Measurements from ENCODE around the gene KRTCAP2.
"Not testable (repeated sequence)": the region's sequence is repeated elsewhere in the genome, so short reads cannot be mapped to it uniquely, and the experiment has no call there.

The KRTCAP2 gene

GRCh38 chr1:155170806-155171205 lies 2.3 kb downstream of the KRTCAP2 start:
- in situ Hi-C loops (cut with HindIII; ENCODE audit: low sequenced_read_pairs), result no loop called here

DNA sequence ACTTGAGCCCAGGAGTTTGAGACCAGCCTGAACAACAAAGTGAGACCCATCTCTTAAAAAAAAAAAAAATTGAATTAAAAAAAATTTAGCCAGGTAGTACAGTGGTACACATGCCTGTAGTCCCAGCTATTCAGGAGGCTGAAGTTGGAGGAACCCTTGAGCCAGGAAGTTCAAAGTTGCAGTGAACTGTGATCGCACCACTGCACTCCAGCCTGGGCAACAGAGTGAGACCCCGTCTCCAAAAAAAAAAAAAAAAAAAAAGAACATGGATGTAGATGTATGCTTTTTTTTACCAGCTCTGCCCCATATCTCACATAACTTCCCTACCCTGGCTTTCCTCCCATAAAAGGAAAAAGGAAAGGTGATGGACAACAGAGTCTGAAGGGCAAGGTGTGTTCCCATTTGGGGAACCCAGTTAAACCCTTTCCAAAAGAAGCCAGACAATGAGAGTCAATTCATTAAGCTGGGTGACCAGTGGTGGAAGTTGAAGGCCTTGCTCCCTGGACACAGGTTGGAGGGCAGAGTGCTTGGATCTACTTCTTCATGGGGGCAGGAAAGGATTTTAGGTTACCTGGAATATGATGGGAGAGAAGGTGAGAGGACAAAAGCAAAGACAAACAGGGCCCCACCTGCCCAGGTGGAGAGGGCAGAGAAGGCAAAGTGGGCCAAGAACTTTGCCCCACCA lies 2.9 kb downstream of the KRTCAP2 start:
- in situ Hi-C loops (cut with HindIII; ENCODE audit: low sequenced_read_pairs), result no loop called here

DNA sequence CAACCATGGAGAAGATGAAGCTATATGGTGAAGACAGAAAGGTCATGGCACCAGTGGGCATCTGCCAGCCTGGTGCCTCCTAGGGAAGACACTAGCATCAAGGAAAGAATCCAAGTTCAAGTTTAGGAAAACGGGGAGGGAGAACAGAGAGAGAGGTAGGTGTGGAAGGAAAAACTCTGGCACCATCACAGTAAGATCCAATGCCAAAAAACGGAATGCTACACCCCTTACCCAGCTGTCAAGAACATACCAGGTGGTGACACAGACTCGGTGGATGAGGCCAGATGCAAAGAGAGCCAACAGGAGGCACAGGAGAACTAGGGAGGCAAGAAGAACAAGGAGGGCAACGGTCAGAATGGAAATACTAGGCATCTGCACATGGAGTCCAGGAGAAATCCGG lies 3.6 kb downstream of the KRTCAP2 start:
- in situ Hi-C loops (cut with HindIII; ENCODE audit: low sequenced_read_pairs), result loop anchor here (5.0 kb wide), 1 partner anchor 72 kb away; no protein-coding TSS in a partner anchor

- in situ Hi-C loops (cut with HindIII; ENCODE audit: low sequenced_read_pairs), result loop anchor here (5.0 kb wide), 1 partner anchor 71 kb away; no protein-coding TSS in a partner anchor
Measured at GRCh38 chr1:155168456-155169210, 4.5 kb downstream of the KRTCAP2 start.

- in situ Hi-C loops (cut with HindIII; ENCODE audit: low sequenced_read_pairs), result loop anchor here (5.0 kb wide), 1 partner anchor 71 kb away; no protein-coding TSS in a partner anchor
Measured at GRCh38 chr1:155168105-155168445, 5.0 kb downstream of the KRTCAP2 start.

DNA sequence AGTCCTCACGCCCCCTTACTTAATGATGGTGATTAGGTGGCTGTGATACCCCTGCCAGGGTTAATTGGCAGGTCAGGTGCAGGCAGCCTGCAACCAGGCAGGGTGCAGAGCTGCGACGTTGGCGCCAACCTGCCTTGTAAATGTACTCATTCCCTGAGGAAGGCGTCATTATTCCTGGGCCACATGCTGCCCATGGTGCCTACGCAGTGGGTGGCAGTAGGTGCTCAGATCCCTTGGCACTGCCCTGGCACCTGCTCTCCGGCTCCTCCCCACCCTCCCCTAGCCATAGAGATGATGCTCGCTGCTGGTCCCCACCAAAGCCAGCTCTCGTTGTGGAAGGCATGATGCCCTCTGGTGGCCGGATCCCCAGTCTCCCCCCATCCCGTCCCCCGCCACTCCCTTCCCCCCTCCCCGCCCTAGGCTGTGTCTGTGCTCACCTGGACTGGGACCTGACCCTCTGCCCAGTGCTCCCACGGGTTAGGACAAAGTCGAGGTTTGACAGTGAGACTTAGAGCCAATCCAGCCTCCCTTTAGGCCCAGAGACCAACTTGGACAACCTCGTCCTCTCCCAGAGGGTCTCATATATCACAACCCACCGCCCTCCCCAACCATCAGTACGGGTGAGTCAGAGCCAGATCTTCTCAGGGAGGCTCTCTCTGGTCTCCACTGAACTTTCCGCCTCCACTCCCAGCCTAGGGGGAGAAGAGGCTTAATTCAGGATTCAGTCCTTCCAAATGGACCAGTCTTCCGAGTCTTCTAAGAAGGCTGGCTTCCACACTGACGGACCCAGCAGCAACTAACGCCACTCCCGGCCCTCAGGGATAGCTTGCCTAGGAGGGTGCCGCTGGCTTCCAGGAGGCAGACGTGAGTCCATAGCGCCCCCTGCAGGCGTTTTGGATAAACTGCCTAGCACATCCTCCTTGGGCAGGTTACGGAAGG lies 5.7 kb downstream of the KRTCAP2 start:
- in situ Hi-C loops (cut with HindIII; ENCODE audit: low sequenced_read_pairs), result loop anchor here (5.0 kb wide), 1 partner anchor 70 kb away; no protein-coding TSS in a partner anchor

DNA sequence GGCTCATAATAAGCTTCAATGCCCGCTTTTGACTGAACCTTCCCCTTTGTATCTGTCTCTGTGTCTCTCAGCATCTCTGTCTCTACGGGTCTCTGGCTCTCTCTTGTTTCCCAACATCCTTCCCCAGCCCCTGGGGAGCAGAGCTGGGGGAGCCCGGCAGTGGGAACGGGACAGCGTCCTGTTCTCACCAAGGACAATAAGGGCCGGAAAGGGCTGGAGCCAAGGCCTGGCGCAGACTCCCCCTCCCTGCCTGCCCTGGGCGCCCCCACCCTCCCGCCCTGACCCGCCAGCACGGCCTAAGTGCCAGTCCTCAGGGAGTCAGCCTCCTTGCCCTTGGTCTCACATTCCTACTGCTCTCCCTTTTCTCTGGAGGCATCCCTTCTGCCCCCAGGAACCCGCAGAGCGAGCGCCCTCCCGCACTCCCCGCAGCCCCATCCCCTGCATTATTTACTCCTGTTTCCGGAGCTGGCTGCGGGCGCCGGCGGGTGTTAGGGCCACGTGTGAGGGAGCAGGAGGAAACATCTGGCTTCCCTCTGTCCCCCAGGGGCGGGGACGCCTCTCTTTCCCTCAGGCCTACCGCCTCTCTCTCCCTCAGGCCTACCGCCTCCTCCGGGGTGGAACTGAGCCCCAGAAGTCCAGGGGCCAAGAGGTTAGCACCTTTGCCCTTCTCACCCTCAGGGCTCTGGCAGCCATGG lies 6.5 kb downstream of the KRTCAP2 start:
- in situ Hi-C loops (cut with HindIII; ENCODE audit: low sequenced_read_pairs), result loop anchor here (5.0 kb wide), 1 partner anchor 69 kb away; no protein-coding TSS in a partner anchor

GRCh38 chr1:155166051-155166470 lies 7.0 kb downstream of the KRTCAP2 start:
- in situ Hi-C loops (cut with HindIII; ENCODE audit: low sequenced_read_pairs), result loop anchor here (5.0 kb wide), 1 partner anchor 69 kb away; no protein-coding TSS in a partner anchor

DNA sequence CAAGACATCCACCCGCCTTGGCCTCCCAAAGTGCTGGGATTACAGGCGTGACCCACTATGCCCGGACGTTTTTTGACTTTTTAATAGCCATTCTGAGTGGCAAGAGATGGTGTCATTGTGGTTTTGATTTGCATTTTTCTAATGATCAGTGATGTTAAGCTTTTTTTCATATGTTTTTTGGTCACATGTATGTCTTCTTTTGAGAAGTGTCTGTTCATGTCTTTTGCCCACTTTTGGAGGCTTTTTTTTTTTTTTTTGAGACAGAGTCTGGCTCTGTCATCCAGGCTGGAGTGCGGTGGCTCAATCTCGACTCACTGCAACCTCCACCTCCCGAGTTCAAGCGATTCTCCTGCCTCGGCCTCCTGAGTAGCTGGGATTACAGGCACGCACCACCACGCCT lies 8.5 kb downstream of the KRTCAP2 start:
- in situ Hi-C loops (cut with HindIII; ENCODE audit: low sequenced_read_pairs), result loop anchor here (5.0 kb wide), 1 partner anchor 67 kb away; no protein-coding TSS in a partner anchor

- in situ Hi-C loops (cut with HindIII; ENCODE audit: low sequenced_read_pairs), result not testable (repeated sequence)
Measured at GRCh38 chr1:155163785-155164184, 9.3 kb downstream of the KRTCAP2 start.

GRCh38 chr1:155162631-155163030 lies 10.5 kb downstream of the KRTCAP2 start:
- in situ Hi-C loops (cut with HindIII; ENCODE audit: low sequenced_read_pairs), result not testable (repeated sequence)

DNA sequence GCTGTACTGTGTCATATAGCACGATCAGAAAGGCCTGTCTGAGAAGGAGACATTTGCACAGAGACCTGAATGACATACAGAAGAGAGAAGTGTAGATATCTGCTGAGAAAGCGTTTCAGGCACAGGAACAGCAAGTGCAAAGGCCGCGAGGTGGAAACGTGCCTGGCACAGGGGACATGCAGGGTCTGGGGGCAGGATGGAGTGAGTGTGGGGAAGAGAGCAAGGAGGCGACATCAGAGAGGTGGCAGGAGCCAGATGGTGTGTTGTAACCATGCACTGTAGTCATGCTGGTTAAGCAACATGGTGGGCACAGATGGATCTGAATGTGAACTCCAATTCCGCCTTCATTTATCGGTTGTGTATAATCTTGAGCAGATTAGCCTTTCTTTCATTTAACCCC lies 13.0 kb downstream of the KRTCAP2 start:
- in situ Hi-C loops (cut with HindIII; ENCODE audit: low sequenced_read_pairs), result no loop called here

GRCh38 chr1:155158991-155159390 lies 14.1 kb downstream of the KRTCAP2 start:
- in situ Hi-C loops (cut with HindIII; ENCODE audit: low sequenced_read_pairs), result no loop called here

- in situ Hi-C loops (cut with HindIII; ENCODE audit: low sequenced_read_pairs), result not testable (repeated sequence)
Measured at GRCh38 chr1:155155996-155156643, 17.0 kb downstream of the KRTCAP2 start.

DNA sequence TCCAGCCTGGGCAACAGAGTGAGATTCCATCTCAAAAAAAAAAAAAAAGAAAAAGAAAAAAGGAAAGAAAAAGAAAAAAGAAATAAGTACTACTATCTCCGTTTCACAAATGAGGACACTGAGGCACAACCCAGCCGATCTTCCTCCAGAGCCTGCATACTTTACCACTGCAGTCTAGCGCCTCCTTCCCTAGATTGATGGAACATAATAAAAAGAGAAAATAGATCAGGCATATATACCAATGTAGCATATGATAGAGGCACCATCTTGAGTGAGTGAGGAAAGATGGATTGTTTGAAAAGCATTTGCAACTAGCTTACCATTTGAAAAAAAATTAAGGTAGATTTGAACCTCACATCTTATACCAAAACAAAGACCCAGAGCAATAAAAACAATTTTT lies 27.6 kb downstream of the KRTCAP2 start:
- in situ Hi-C loops (cut with HindIII; ENCODE audit: low sequenced_read_pairs), result no loop called here

DNA sequence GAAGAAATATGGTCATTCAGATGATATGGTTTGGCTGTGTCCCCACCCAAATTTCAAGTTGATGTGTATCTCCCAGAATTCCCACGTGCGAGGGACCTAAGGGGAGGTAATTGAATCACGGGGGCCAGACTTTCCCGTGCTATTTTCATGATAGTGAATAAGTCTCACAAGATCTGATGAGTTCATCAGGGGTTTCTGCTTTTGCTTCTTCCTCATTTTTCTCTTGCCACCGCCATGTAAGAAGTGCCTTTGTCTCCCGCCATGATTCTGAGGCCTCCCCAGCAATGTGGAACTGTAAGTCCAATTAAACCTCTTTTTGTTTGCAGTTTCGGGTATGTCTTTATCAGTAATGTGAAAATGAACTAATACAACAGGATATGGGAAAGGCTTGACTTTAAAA lies 31.4 kb downstream of the KRTCAP2 start:
- in situ Hi-C loops (cut with HindIII; ENCODE audit: low sequenced_read_pairs), result no loop called here

- in situ Hi-C loops (cut with HindIII; ENCODE audit: low sequenced_read_pairs), result no loop called here
Measured at GRCh38 chr1:155140630-155140953, 32.5 kb downstream of the KRTCAP2 start.

GRCh38 chr1:155139895-155140629 lies 33.0 kb downstream of the KRTCAP2 start, which contains the start of gene DPM3:
TSS of gene DPM3 (minus strand) at chr1:155140531. CDS start at chr1:155140240, 291 bp downstream.
- in situ Hi-C loops (cut with HindIII; ENCODE audit: low sequenced_read_pairs), result loop anchor here (5.0 kb wide), 1 partner anchor 42 kb away; no protein-coding TSS in a partner anchor

Data from endothelial cell of hepatic sinusoid (primary cell).